ENCODE results near the gene CDIPT. TPM values are rescaled to one million over a fixed set of nuclear protein-coding genes. Genes with fewer than 3 reads are reported as not detected.
A peak's percentile ranks its signal among the peaks of the same experiment; 100 is the strongest.

The CDIPT gene
- total and polyA plus RNA-seq, 2 of the 13 experiments (the other 11 are each of a cell fraction or from before 2014, with no cell fraction given): 54.9 to 97.5 TPM

DNA sequence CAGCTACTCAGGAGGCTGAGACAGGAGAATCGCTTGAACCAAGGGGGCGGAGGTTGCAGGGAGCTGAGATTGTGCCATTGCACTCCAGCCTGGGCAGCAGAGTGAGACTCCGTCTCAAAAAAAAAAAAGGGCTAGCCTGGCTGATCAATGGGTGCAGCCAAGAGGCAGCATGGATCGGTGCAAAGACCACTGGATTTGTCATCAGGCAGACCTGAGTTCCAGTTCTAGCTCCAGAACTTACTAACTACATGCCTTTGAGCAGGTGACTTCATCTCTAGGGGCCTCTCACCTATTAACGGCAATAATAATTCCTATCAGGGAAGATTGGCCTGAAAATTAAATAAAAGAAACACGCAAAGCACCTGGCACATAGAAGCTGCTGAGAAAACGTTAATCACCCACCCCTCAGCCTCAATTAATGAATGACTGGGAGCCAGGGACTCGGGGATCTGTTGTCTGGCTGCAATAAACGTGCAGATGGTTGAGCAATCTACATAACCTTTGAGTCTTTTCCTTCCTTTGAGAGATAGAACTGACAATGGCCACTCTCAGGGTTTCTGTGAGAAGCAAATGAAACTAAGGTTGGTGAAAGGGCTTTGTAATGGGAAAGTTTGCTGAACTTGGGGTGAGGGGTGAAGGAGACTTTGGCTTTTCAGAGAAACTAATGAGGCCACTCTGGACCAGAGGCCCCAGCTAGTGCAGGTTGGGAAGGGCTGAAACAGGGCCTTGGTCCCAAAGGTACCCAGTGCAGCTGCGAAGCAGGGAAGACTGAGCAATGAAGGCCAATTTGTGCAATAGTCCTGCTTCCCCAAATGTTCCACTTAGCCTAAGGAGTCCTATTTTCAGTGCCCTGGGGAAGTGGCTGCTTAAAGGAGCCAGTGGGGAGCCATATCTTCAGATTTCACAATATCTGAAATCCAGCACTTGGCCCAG is 28.8 kb upstream of the CDIPT start (continued):
- no peak for TF ChIP-seq RAD51 (IDR thresholded peaks at IDR 0.05; ENCODE audit: borderline replicate concordance)
- no peak for TF ChIP-seq GLI4 (CRISPR knock-in tag; IDR thresholded peaks at IDR 0.05; ENCODE audit: borderline replicate concordance)
- TF ChIP-seq, protein P1, sequence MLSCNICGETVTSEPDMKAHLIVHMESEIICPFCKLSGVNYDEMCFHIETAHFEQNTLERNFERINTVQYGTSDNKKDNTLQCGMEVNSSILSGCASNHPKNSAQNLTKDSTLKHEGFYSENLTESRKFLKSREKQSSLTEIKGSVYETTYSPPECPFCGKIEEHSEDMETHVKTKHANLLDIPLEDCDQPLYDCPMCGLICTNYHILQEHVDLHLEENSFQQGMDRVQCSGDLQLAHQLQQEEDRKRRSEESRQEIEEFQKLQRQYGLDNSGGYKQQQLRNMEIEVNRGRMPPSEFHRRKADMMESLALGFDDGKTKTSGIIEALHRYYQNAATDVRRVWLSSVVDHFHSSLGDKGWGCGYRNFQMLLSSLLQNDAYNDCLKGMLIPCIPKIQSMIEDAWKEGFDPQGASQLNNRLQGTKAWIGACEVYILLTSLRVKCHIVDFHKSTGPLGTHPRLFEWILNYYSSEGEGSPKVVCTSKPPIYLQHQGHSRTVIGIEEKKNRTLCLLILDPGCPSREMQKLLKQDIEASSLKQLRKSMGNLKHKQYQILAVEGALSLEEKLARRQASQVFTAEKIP (CRISPR knock-in tag; IDR thresholded peaks at IDR 0.05; ENCODE audit: borderline replicate concordance): no peak
- no peak for TF ChIP-seq POLR2AphosphoS2 (IDR thresholded peaks at IDR 0.05; ENCODE audit: low read depth, low read length)
- TF ChIP-seq NFKB2 (CRISPR knock-in tag; IDR thresholded peaks at IDR 0.05; ENCODE audit: borderline replicate concordance): no peak
- TF ChIP-seq SATB2 (CRISPR knock-in tag; IDR thresholded peaks at IDR 0.05): no peak
- no peak for TF ChIP-seq KDM4B (CRISPR knock-in tag; IDR thresholded peaks at IDR 0.05)
- no peak for TF ChIP-seq ZNF44 (CRISPR knock-in tag; IDR thresholded peaks at IDR 0.05)
- peak; percentile 42 for TF ChIP-seq RBM22 (optimal IDR thresholded peaks at IDR 0.05; ENCODE audit: low read length)
- no peak for TF ChIP-seq SMAD1 (CRISPR knock-in tag; IDR thresholded peaks at IDR 0.05; ENCODE audit: borderline replicate concordance, low read depth)
- no peak for TF ChIP-seq GATAD1 (CRISPR knock-in tag; IDR thresholded peaks at IDR 0.05)
- no peak for TF ChIP-seq KMT2A (CRISPR knock-in tag; IDR thresholded peaks at IDR 0.05)
- peak; percentile 53; the same call in 1 of the 2 replicates for TF ChIP-seq NCOA2 (CRISPR knock-in tag; IDR thresholded peaks at IDR 0.05)
- TF ChIP-seq, protein P2, sequence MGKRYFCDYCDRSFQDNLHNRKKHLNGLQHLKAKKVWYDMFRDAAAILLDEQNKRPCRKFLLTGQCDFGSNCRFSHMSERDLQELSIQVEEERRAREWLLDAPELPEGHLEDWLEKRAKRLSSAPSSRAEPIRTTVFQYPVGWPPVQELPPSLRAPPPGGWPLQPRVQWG (CRISPR knock-in tag; IDR thresholded peaks at IDR 0.05; ENCODE audit: borderline replicate concordance, low read depth): no peak
- TF ChIP-seq, protein P3, sequence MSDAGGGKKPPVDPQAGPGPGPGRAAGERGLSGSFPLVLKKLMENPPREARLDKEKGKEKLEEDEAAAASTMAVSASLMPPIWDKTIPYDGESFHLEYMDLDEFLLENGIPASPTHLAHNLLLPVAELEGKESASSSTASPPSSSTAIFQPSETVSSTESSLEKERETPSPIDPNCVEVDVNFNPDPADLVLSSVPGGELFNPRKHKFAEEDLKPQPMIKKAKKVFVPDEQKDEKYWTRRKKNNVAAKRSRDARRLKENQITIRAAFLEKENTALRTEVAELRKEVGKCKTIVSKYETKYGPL (CRISPR knock-in tag; IDR thresholded peaks at IDR 0.05): no peak
- TF ChIP-seq NKX3-1 (CRISPR knock-in tag; IDR thresholded peaks at IDR 0.05): 0 out of 2 replicates have a peak, but pooled peaks have one; percentile 27
- TF ChIP-seq ZNF451 (CRISPR knock-in tag; IDR thresholded peaks at IDR 0.05): 0 out of 2 replicates have a peak, but pooled peaks have one; percentile 69
- no peak for TF ChIP-seq FIP1L1 (IDR thresholded peaks at IDR 0.05; ENCODE audit: borderline replicate concordance, insufficient read depth, low read depth, low read length)
- TF ChIP-seq ZNF746 (CRISPR knock-in tag; IDR thresholded peaks at IDR 0.05): no peak
- TF ChIP-seq TMF1 (CRISPR knock-in tag; IDR thresholded peaks at IDR 0.05; ENCODE audit: low read depth): peak; percentile 69; the same call in 1 of the 2 replicates
- no peak for TF ChIP-seq RFXANK (CRISPR knock-in tag; IDR thresholded peaks at IDR 0.05)
- no peak for TF ChIP-seq ZNF460 (CRISPR knock-in tag; IDR thresholded peaks at IDR 0.05; ENCODE audit: borderline replicate concordance)
- no peak for TF ChIP-seq HNRNPH1 (optimal IDR thresholded peaks at IDR 0.05; ENCODE audit: low read depth, low read length)
- no peak for TF ChIP-seq KDM5A (IDR thresholded peaks at IDR 0.05; ENCODE audit: borderline replicate concordance, low read length)
- 0 out of 2 replicates have a peak, but pooled peaks have one; percentile 37 for TF ChIP-seq ZNF766 (CRISPR knock-in tag; IDR thresholded peaks at IDR 0.05; ENCODE audit: borderline replicate concordance)
- TF ChIP-seq MIXL1 (CRISPR knock-in tag; IDR thresholded peaks at IDR 0.05): peak; percentile 73
- 0 out of 2 replicates have a peak, but pooled peaks have one; percentile 45 for TF ChIP-seq ZSCAN21 (CRISPR knock-in tag; IDR thresholded peaks at IDR 0.05; ENCODE audit: borderline replicate concordance)
- peak; percentile 62 for TF ChIP-seq YY1 (IDR thresholded peaks at IDR 0.05; ENCODE audit: insufficient read depth, insufficient replicate concordance, low read depth, low read length)
- no peak for TF ChIP-seq MTA3 (CRISPR knock-in tag; IDR thresholded peaks at IDR 0.05)
